ENCODE results near the gene CCDC8. TPM values are rescaled to one million over a fixed set of nuclear protein-coding genes. Genes with fewer than 3 reads are reported as not detected.
"Not testable (repeated sequence)": the region's sequence is repeated elsewhere in the genome, so short reads cannot be mapped to it uniquely, and the experiment has no call there.

CCDC8 gene
- total RNA-seq, 1 experiment from 2014 or later, result 18.6 TPM

DNA sequence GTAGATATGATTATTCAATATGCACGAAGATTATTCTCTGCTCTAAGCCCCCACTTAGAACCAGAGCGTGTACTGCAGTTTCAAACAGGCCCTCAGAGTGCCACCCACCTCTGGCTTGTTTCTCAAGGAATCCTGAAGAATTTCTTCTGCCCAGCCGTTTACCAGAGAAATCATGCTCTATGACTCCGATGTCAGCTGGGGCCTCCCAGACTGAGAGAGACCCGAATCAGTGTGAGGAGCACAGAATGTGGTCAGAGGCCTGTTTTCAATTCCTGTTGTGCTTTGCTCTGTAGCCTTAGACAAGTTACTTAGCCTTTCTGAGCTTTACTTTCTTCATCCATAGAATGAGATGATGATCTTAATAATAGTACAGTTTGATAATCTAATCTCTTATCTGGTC is 9.8 kb upstream of the CCDC8 start:
- Histone ChIP-seq H3K27me3 (replicated peaks) (peaks cover 5% of the 10 kb centered on the region; the same call in 1 of the 2 replicates), H3K4me1 (replicated peaks) (no peaks in the 10 kb centered on the region), H3K9me3 (replicated peaks) (no peaks in the 10 kb centered on the region), H3K4me3 (no peak overlapping the region), H3K36me3 (no peaks in the 10 kb centered on the region), H3K27ac (no peak overlapping the region)
- no peak for DNase-seq (ENCODE audit: low read depth in 1 of 2, low spot score in 2 of 2)

DNA sequence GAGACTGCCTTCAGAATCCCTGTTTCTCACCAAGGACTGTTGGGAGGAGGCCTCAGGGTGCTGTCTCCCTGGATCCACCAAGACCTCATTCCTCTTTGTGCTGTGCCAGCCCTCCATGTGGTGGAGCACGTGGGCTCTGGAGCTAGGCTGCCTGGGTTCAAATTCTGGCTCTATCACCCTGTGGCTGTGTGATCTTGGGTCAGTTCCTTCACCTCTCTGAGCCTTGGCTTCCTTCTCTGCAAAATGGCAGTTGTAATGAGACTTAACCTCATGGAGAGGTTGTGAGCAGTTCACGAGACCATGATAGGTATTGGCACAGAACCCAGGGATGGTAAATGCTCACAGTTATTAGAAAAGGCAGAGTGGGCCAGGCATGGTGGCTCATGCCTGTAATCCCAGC is 9.0 kb upstream of the CCDC8 start:
- Histone ChIP-seq H3K27me3 (replicated peaks) (peaks cover 5% of the 10 kb centered on the region; the same call in 1 of the 2 replicates), H3K27ac (no peak overlapping the region), H3K4me3 (no peak overlapping the region), H3K36me3 (no peaks in the 10 kb centered on the region), H3K9me3 (replicated peaks) (no peaks in the 10 kb centered on the region), H3K4me1 (replicated peaks) (no peaks in the 10 kb centered on the region)
- no peak for DNase-seq (ENCODE audit: low read depth in 1 of 2, low spot score in 2 of 2)

GRCh38 chr19:46420056-46420455 is 6.7 kb upstream of the CCDC8 start:
- Histone ChIP-seq H3K36me3 (no peaks in the 10 kb centered on the region), H3K4me1 (replicated peaks) (peaks cover 17% of the 10 kb centered on the region), H3K27me3 (replicated peaks) (no peaks in the 10 kb centered on the region), H3K9me3 (replicated peaks) (no peaks in the 10 kb centered on the region), H3K27ac (no peak overlapping the region), H3K4me3 (no peak overlapping the region)
- no peak for DNase-seq (ENCODE audit: low read depth in 1 of 2, low spot score in 2 of 2)

DNA sequence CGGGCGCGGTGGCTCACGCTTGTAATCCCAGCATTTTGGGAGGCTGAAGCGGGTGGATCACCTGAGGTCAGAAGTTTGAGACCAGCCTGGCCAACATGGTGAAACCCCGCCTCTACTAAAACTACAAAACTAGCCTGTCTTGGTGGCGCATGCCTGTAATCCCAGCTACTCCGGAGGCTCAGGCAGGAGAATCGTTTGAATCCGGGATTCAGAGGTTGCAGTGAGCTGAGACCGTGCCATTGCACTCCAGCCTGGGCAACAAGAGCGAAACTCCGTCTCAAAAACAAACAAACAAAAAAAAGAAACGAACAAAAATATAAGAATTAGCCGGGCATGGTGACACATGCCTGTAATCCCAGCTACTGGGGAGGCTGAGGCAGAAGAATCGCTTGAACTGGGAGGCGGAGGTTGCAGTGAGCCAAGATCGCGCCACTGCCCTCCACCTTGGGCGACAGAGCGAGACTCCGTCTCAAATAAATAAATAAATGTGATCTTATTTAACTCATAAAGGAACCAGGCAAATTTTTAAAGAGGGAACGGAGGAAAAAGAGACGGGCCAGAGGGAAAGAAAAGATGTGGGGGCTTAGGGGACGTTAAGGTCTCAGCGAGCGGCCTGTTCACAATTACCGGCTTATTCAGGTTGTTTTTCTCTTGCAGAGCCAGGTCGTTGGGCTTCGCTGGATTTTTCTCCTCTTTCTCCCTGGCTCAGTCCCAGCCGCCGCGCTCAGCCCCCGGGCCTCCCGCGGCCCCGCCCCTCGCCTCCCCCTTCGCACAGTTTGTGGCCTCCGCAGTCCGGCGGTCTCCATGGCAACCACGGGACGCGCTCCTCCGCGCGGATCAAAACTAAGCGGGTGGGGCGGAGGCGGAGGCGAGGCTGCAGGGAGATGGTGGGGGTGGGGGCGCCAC is 2.7 kb upstream of the CCDC8 start:
- H3K27ac ChIP-seq; H3K27me3 ChIP-seq (replicated peaks): not testable (repeated sequence)
- DNase-seq (ENCODE audit: low read depth in 1 of 2, low spot score in 2 of 2), result peak; percentile 73 to 94

GRCh38 chr19:46414899-46415298 is 1.5 kb upstream of the CCDC8 start:
- H3K9me3 ChIP-seq (replicated peaks); H3K4me3 ChIP-seq; H3K36me3 ChIP-seq; H3K27ac ChIP-seq; H3K27me3 ChIP-seq (replicated peaks); DNase-seq (ENCODE audit: low read depth in 1 of 2, low spot score in 2 of 2): not testable (repeated sequence)
- peaks cover 33% of the 10 kb centered on the region for H3K4me1 ChIP-seq (replicated peaks)

More for the DNA sequence above, 2.7 kb upstream of the CCDC8 start:
- not testable (repeated sequence) for H3K36me3 ChIP-seq; H3K9me3 ChIP-seq (replicated peaks)
- Histone ChIP-seq H3K4me1 (replicated peaks) (peaks cover 33% of the 10 kb centered on the region), H3K4me3 (peak overlapping the region; percentile 33)

DNA sequence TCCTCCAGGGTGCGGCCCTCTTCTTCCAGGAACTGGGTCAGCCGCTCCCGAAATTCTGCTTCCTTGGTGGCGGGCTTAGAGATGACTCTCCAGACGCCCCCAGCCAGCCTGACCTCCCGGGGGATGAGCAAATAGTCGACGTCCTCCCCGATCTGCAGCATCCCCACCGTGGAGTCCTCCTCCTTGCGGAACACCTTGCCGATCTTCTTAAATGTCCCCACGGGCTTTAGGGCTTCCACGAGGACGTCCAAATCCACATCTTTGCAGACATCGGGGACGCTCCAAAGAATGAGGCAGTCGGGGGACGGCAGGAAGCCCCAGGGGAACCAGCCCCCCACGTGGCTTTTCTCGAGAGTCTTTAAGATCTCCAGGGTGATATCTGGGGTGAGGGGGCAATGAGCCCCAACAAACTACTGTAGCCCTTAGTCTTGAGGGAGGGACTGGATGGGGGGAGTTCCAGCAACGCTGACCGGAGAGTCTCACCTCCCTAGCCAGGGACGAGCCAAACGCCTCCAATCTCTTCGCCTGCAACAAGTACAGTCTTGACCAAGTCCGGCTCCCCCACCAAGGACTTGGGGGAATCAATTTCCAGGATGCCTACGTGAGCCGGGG is 608 bp downstream of the CCDC8 start:
- Histone ChIP-seq H3K9me3 (replicated peaks) (no peaks in the 10 kb centered on the region), H3K27ac (peak overlapping the region; percentile 12; the same call in 1 of the 2 replicates), H3K4me3 (peak overlapping the region; percentile 48), H3K27me3 (replicated peaks) (no peaks in the 10 kb centered on the region), H3K4me1 (replicated peaks) (peaks cover 33% of the 10 kb centered on the region), H3K36me3 (0 out of 2 replicates have a peak, but pooled peaks cover 4% of the 10 kb centered on the region)
- DNase-seq (ENCODE audit: low read depth in 1 of 2, low spot score in 2 of 2), result no peak

- no peaks in the 10 kb centered on the region for H3K9me3 ChIP-seq (replicated peaks)
- H3K27me3 ChIP-seq (replicated peaks), result no peaks in the 10 kb centered on the region
- 0 out of 2 replicates have a peak, but pooled peaks cover 4% of the 10 kb centered on the region for H3K36me3 ChIP-seq
- DNase-seq (ENCODE audit: low read depth in 1 of 2, low spot score in 2 of 2), result no peak
- no peak overlapping the region for H3K27ac ChIP-seq
- peak overlapping the region; percentile 48; the same call in 1 of the 2 replicates for H3K4me3 ChIP-seq
- H3K4me1 ChIP-seq (replicated peaks), result peaks cover 35% of the 10 kb centered on the region
Measured at GRCh38 chr19:46411925-46412649, 1.3 kb downstream of the CCDC8 start.

DNA sequence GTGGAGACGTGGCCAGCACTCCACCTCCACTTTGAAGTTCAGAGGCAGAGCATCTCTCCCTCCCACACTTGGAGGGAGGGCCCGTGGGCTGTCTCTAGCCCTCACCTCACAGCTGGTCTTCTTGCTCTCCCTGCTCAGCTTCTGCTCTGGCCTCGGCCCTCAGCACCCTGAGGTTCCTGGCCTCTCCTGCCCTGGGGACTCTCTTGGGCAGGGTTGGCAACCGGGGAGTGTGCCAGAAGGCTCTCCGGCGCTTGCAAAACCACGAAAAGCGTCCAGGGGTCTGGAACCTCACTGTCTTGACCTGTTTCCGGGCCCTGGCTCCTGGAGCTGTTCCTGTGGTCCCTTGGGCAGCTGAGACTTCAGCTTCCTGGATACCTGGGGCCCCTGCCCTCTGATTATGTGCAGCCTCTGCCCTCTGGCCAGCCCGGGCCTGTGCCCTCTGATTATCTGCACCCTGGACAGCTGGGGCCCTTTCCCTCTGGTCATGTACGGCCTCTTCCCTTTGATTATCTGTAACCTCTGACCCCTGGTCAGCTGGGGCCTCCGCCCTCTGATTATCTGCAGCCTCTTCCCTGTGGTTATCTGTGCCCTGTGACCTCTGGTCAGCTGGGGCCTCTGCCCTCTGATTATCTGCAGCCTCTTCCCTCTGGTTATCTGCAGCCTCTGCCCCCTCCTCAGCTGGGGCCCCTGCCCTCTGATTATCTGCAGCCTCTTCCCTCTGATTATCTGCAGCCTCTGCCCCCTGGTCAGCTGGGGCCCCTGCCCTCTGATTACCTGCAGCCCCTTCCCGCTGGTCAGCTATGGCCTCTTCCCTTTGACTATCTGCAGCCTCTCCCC is 2.1 kb downstream of the CCDC8 start:
- DNase-seq (ENCODE audit: low read depth in 1 of 2, low spot score in 2 of 2), result no peak
- Histone ChIP-seq H3K36me3 (0 out of 2 replicates have a peak, but pooled peaks cover 4% of the 10 kb centered on the region), H3K9me3 (replicated peaks) (no peaks in the 10 kb centered on the region), H3K4me1 (replicated peaks) (peaks cover 30% of the 10 kb centered on the region), H3K27ac (no peak overlapping the region), H3K27me3 (replicated peaks) (no peaks in the 10 kb centered on the region), H3K4me3 (no peak overlapping the region)

GRCh38 chr19:46410205-46411087 is 2.9 kb downstream of the CCDC8 start:
- H3K9me3 ChIP-seq (replicated peaks), result no peaks in the 10 kb centered on the region
- no peak for DNase-seq (ENCODE audit: low read depth in 1 of 2, low spot score in 2 of 2)
- no peak overlapping the region for H3K4me3 ChIP-seq
- no peaks in the 10 kb centered on the region for H3K27me3 ChIP-seq (replicated peaks)
- H3K36me3 ChIP-seq, result 0 out of 2 replicates have a peak, but pooled peaks cover 4% of the 10 kb centered on the region
- peaks cover 21% of the 10 kb centered on the region for H3K4me1 ChIP-seq (replicated peaks)
- H3K27ac ChIP-seq, result no peak overlapping the region

DNA sequence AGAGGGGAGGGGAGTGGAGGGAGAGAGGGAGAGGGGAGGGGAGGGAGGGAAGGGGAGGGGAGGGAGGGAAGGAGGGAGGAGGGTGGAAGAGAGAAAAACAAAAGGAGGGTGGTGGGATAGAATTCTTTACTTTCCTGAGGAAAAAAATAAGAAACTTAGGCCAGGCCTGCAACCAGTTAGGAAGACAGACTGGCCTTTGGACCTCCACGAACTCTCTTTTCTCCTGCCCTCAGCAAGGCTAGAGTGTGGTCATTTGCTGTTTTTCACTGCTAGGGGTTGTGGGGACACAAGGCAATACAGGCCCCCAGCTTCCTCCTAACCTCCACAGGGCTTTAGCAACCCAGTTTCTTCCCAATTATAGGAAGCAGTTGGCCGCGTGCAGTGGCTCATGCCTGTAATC is 4.2 kb downstream of the CCDC8 start:
- no peak overlapping the region for H3K4me3 ChIP-seq
- no peak overlapping the region for H3K27ac ChIP-seq

DNA sequence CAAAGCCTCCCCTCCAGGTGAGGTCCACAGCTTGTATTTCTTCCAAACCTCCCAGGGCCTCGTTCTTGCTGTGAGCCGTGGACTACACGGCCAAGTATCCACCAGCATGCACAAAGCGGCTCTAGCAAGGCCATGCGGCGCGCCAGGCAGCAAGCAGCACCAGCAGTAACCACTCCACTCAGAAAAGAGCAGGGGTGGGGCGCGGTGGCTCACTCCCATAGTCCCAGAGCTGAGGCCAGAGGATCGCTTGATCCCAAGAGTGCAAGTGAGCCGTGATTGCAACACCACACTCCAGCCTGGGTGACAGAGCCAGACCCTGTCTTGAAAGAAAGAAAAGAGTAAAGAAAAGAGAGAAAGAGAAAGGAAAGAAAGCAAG is 4.7 kb downstream of the CCDC8 start:
- DNase-seq (ENCODE audit: low read depth in 1 of 2, low spot score in 2 of 2), result no peak
- Histone ChIP-seq H3K36me3 (0 out of 2 replicates have a peak, but pooled peaks cover 4% of the 10 kb centered on the region), H3K4me3 (no peak overlapping the region), H3K27me3 (replicated peaks) (no peaks in the 10 kb centered on the region), H3K27ac (no peak overlapping the region), H3K9me3 (replicated peaks) (no peaks in the 10 kb centered on the region), H3K4me1 (replicated peaks) (peaks cover 23% of the 10 kb centered on the region)

More for the DNA sequence above, 4.2 kb downstream of the CCDC8 start:
- no peaks in the 10 kb centered on the region for H3K9me3 ChIP-seq (replicated peaks)
- H3K27me3 ChIP-seq (replicated peaks), result no peaks in the 10 kb centered on the region
- no peak for DNase-seq (ENCODE audit: low read depth in 1 of 2, low spot score in 2 of 2)
- 0 out of 2 replicates have a peak, but pooled peaks cover 4% of the 10 kb centered on the region for H3K36me3 ChIP-seq
- H3K4me1 ChIP-seq (replicated peaks), result peaks cover 22% of the 10 kb centered on the region

All from SJSA1 (cell line).